Keratinocyte (primary cell): ENCODE results near the gene TSPYL6. TPM values are rescaled to one million over a fixed set of nuclear protein-coding genes. Genes with fewer than 3 reads are reported as not detected.

ENCODE experiments used
- DNase-seq: peaks from one replicate; pipeline ENCODE4 v3.0.0-alpha.2; 2011; ENCODE audit warnings: low read depth, missing footprints, low spot score
- FAIRE-seq: peaks from 2 replicates; lab custom pipeline; 2011; peaks lifted over from hg19 to GRCh38; lab: Jason Lieb, UNC
- H2AFZ ChIP-seq: 2 replicates; pipeline ENCODE4 v1.6.0; 2012; ENCODE audit warnings: low read length, control low read depth, inconsistent platforms; ENCODE audit not compliant: control insufficient read depth
- H3K27ac ChIP-seq: 2 replicates; pipeline ENCODE4 v1.5.1; 2011; ENCODE audit warnings: low read length; ENCODE audit not compliant: control insufficient read depth, insufficient read depth
- H3K27me3 ChIP-seq: 3 replicates; pipeline ENCODE4 v1.6.0; 2011; ENCODE audit warnings: low read length; ENCODE audit not compliant: control insufficient read depth, insufficient read depth; ENCODE audit errors: extremely low read depth
- H3K36me3 ChIP-seq, 2 experiments: 2 replicates in 1 of 2; 3 replicates in 1 of 2; pipeline ENCODE4 v1.5.1; 2011; ENCODE audit warnings: low read length in 2 of 2, mild to moderate bottlenecking in 1 of 2; ENCODE audit not compliant: control insufficient read depth in 2 of 2, insufficient read depth in 2 of 2; ENCODE audit errors: extremely low read depth in 1 of 2
- H3K4me1 ChIP-seq: 3 replicates; pipeline ENCODE4 v1.5.1; 2011; ENCODE audit warnings: low read length; ENCODE audit not compliant: control insufficient read depth, insufficient read depth; ENCODE audit errors: extremely low read depth
- H3K4me2 ChIP-seq: 3 replicates; pipeline ENCODE4 v1.6.0; 2011; ENCODE audit warnings: low read depth, low read length; ENCODE audit not compliant: control insufficient read depth, insufficient read depth; ENCODE audit errors: extremely low read depth
- H3K4me3 ChIP-seq, 3 experiments: fragments of 200-600 bp in 1 of 3; sonication (generic) in 1 of 3; 2 replicates in 2 of 3; 3 replicates in 1 of 3; pipeline ENCODE4 v1.5.1; 2011 to 2016; ENCODE audit warnings: low read length in 3 of 3, mild to moderate bottlenecking in 3 of 3, control low read depth in 2 of 3, inconsistent platforms in 1 of 3, low read depth in 1 of 3, mixed read lengths in 1 of 3, mixed run types in 1 of 3, moderate library complexity in 1 of 3; ENCODE audit not compliant: control insufficient read depth in 2 of 3, insufficient read depth in 2 of 3; ENCODE audit errors: extremely low read depth in 1 of 3
- H3K79me2 ChIP-seq: 2 replicates; pipeline ENCODE4 v1.6.0; 2012; ENCODE audit warnings: low read length; ENCODE audit not compliant: control insufficient read depth, insufficient read depth
- H3K9ac ChIP-seq: 3 replicates; pipeline ENCODE4 v1.6.0; 2011; ENCODE audit warnings: low read length; ENCODE audit not compliant: control insufficient read depth, insufficient read depth; ENCODE audit errors: extremely low read depth
- H3K9me1 ChIP-seq: 3 replicates; pipeline ENCODE4 v1.6.0; 2011; ENCODE audit warnings: low read length; ENCODE audit not compliant: control insufficient read depth, insufficient read depth; ENCODE audit errors: extremely low read depth
- H3K9me3 ChIP-seq: 2 replicates; pipeline ENCODE4 v1.5.1; 2012; ENCODE audit warnings: low read depth, low read length; ENCODE audit not compliant: control insufficient read depth
- H4K20me1 ChIP-seq: 3 replicates; pipeline ENCODE4 v1.6.0; 2011; ENCODE audit warnings: low read length; ENCODE audit not compliant: control insufficient read depth, insufficient read depth; ENCODE audit errors: extremely low read depth
- EZH2 ChIP-seq: IDR thresholded peaks from one replicate; pipeline ENCODE4 v1.6.1; 2012; ENCODE audit warnings: inconsistent platforms, mild to moderate bottlenecking, low read length, moderate library complexity
- dilution Hi-C: fragments of 300-500 bp; cut with MboI; formaldehyde crosslinking; loops from one replicate; pipeline ENCODE4 v1.7.0; 2020; ENCODE audit warnings: low sequenced_read_pairs; ENCODE audit not compliant: extremely low pct_ligation_motif_present
- polyA plus RNA-seq, 5 experiments: library from polyadenylated mRNA; depleted of rRNA in 3 of 5; stranded (reverse) in 3 of 5; stranded (forward) in 1 of 5; unstranded in 1 of 5; fragments of >200 nt; gene quantifications; 1 replicate in 1 of 5; 2 replicates in 3 of 5; 3 replicates in 1 of 5; pipeline versions ENCODE4 v1.2.1 to v1.2.3, GENCODE V29; 2011 to 2012; ENCODE audit warnings: missing spikeins in 2 of 5, low read depth in 1 of 5, low replicate concordance in 1 of 5
- TF ChIP-seq, protein P1 (sequence below), 3 experiments: IDR thresholded peaks in 1 of 3; conservative IDR thresholded peaks in 1 of 3; optimal IDR thresholded peaks in 1 of 3; 2 replicates in 2 of 3; 3 replicates in 1 of 3; pipeline versions ENCODE3 to v1.5.1; 2011; ENCODE audit warnings: low read length in 3 of 3, mild to moderate bottlenecking in 3 of 3, moderate library complexity in 2 of 3, control low read depth in 1 of 3, inconsistent platforms in 1 of 3; ENCODE audit not compliant: insufficient read depth in 2 of 3; ENCODE audit errors: extremely low read depth in 1 of 3

The TSPYL6 gene
- polyA plus RNA-seq, 1 donor (not counting 4 experiments of a cell fraction or from before 2014, with no cell fraction given) = not detected

- no peak overlapping the region for H3K4me2 ChIP-seq
- no peaks in the 10 kb centered on the region for H3K79me2 ChIP-seq
- no peaks in the 10 kb centered on the region for H3K9me1 ChIP-seq
- no peak overlapping the region for H3K9ac ChIP-seq
- DNase-seq (no peak), FAIRE-seq (no peak)
- H4K20me1 ChIP-seq = no peaks in the 10 kb centered on the region
- TF ChIP-seq EZH2 = no peak
- TF ChIP-seq, protein P1, sequence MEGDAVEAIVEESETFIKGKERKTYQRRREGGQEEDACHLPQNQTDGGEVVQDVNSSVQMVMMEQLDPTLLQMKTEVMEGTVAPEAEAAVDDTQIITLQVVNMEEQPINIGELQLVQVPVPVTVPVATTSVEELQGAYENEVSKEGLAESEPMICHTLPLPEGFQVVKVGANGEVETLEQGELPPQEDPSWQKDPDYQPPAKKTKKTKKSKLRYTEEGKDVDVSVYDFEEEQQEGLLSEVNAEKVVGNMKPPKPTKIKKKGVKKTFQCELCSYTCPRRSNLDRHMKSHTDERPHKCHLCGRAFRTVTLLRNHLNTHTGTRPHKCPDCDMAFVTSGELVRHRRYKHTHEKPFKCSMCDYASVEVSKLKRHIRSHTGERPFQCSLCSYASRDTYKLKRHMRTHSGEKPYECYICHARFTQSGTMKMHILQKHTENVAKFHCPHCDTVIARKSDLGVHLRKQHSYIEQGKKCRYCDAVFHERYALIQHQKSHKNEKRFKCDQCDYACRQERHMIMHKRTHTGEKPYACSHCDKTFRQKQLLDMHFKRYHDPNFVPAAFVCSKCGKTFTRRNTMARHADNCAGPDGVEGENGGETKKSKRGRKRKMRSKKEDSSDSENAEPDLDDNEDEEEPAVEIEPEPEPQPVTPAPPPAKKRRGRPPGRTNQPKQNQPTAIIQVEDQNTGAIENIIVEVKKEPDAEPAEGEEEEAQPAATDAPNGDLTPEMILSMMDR (optimal IDR thresholded peaks at IDR 0.05 in 1 of 3, IDR thresholded peaks at IDR 0.05 in 1 of 3, conservative IDR thresholded peaks at IDR 0.05 in 1 of 3; ENCODE audit: extremely low read depth in 1 of 3, insufficient read depth in 2 of 3, low read length in 3 of 3) = no peak
- no peaks in the 10 kb centered on the region for H3K4me1 ChIP-seq
- H3K27me3 ChIP-seq = no peaks in the 10 kb centered on the region
- H3K9me3 ChIP-seq = no peaks in the 10 kb centered on the region
- no peaks in the 10 kb centered on the region for H3K36me3 ChIP-seq
- dilution Hi-C loops = no loop called here
- H3K4me3 ChIP-seq = no peak overlapping the region
- no peak overlapping the region for H3K27ac ChIP-seq
- no peak overlapping the region for H2AFZ ChIP-seq
Measured at GRCh38 chr2:54204476-54204875, 51.6 kb downstream of the TSPYL6 start.

Other genes with a start within 250 kb of the TSPYL6 start
- 8.0 to 8.9 TPM (median 8.7 TPM) in 3 replicates for gene ACYP2, start 140.6 kb downstream of the TSPYL6 start, polyA plus RNA-seq
- 34.6 to 40.0 TPM (median 39.9 TPM) in 3 replicates for gene SPTBN1, start 200.1 kb upstream of the TSPYL6 start, polyA plus RNA-seq